HG02938 (cell line): Measurements from ENCODE around the gene NTSR2.

Experiments
- ATAC-seq: cut with Tn5 transposase; IDR thresholded peaks from one replicate; pipeline ENCODE4 v1.9.1; 2021; ENCODE audit warnings: mild to moderate bottlenecking, moderate library complexity; ENCODE audit not compliant: unreplicated experiment

The NTSR2 gene

GRCh38 chr2:11658208-11659114 is 11.5 kb downstream of the NTSR2 start:
- no peak for ATAC-seq

- no peak for ATAC-seq
These were observed 12.3 kb downstream of the NTSR2 start for GRCh38 chr2:11657646-11658045.

DNA sequence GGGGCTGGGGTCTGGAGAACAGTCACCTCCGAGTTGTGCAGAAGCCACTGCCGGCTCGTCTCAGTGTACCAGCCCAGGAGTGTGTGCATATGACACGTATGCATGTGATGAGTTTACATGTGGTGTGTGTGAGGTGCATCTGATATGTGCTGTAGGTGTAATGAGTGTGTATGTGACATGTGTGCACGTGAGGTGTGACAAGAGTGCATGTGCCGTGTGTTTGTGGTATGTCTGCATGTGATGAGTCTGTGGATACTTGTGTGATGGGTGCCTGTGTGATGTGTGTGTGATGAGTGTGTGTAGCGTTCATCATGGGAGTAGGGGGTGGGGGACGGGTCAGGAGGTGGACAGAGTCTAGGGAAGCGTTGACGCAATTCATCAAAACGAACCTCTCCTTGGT is 12.8 kb downstream of the NTSR2 start:
- no peak for ATAC-seq

DNA sequence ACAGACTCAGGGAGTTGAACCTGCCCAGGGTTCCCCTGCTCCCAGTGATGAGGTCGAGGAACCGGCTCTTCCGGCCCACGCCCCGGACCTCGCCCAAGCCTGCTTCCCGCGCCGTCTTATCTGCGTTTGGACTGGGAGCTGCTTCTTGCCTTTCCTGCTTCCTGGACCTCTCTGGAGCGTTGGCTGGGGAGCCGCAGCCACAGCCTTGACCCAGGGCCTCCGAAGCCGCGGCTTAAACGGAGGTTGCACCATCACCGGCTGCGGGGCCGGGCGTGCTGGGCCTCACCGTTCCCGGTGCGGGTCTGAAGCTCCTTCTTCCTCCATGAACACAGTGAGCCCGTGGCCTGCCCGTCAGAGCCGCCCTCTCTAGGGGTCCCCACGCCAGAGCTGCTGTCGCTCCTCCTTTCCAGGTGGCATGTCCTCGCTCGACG is 13.3 kb downstream of the NTSR2 start:
- ATAC-seq = no peak

DNA sequence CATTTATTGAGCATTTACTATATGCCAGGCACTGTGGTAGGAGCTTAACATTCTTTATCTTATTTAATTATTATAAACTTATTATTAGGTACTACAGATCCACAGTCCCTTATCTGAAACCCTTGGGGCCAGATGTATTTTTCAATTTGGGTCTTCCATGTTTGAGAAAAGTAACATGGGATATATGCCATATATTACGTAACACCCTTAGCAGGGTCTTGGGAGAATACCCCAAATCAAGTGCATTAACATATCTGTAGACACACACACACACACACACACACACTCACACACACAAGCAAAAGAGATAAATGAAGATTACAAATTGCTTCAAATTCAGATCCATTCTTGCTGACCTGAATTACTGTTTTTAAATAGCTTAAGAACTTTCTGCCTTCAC is 13.7 kb downstream of the NTSR2 start:
- ATAC-seq = no peak

- no peak for ATAC-seq
These were observed 14.5 kb downstream of the NTSR2 start for GRCh38 chr2:11655495-11655894.

DNA sequence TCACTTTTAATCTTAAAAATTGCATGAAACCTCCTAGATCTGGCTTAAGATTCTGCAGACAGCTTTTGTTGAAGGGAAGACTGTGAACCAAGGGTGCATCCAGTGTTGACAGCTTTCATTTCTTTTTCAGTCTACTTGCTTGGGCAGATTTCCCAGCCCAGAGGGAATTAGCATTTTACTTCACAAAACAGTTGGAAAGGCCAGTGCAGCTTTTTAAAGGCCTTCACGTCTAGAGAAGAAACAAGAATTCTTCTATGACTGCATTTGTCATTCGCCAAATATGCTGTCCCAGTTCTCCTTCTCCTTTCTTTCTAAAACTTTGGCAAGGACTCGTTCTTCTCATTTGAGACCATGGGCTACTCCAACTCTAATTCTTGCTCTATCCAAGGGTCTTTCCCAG is 17.4 kb downstream of the NTSR2 start:
- no peak for ATAC-seq

- no peak for ATAC-seq
These were observed 18.0 kb downstream of the NTSR2 start for GRCh38 chr2:11651856-11652548.

- ATAC-seq = no peak
These were observed 20.9 kb downstream of the NTSR2 start for GRCh38 chr2:11649093-11649492.

- ATAC-seq = no peak
These were observed 22.0 kb downstream of the NTSR2 start for GRCh38 chr2:11647834-11648600.

GRCh38 chr2:11646530-11646929 is 23.5 kb downstream of the NTSR2 start:
- ATAC-seq = no peak

DNA sequence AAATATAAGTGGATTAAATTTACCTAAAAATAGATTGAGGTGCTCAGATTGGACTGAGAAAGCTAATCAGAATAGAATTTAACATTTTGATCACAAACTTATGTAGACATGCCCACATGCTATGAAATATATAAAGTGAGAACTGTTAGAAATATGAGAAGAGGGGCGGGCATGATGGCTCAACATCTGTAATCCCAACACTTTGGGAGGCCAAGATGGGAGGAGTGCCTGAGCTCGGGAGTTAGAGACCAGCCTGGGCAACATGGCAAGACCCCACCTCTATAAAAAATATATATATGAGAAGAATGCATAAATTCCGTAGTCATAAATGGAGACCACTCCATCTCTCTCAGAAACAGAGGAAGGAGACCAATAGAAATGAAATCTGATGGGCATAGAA is 25.7 kb downstream of the NTSR2 start:
- no peak for ATAC-seq

DNA sequence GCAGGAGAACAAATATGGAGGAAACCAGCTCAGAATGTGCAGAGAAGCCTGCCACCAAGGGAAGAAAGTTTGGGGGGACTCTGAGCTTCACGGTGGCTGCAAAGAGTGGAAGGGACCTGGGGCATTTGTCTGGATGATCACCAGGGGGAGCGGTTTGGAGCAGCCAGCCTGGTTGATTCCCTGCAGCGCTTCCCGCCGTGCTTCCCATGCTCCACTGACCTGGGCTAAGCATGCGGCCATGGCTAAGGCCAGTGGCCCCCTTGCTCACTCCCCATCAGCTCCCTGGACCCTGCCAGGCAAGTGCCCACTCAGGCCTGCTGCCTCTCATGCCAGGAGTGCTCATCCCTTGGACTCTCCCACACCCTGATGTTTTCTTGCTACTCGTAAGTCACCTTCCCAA is 27.0 kb downstream of the NTSR2 start:
- ATAC-seq = no peak

GRCh38 chr2:11640132-11640531 is 29.9 kb downstream of the NTSR2 start:
- no peak for ATAC-seq

GRCh38 chr2:11639503-11639902 is 30.5 kb downstream of the NTSR2 start:
- no peak for ATAC-seq

GRCh38 chr2:11637546-11637945 is 32.4 kb downstream of the NTSR2 start:
- ATAC-seq = no peak

DNA sequence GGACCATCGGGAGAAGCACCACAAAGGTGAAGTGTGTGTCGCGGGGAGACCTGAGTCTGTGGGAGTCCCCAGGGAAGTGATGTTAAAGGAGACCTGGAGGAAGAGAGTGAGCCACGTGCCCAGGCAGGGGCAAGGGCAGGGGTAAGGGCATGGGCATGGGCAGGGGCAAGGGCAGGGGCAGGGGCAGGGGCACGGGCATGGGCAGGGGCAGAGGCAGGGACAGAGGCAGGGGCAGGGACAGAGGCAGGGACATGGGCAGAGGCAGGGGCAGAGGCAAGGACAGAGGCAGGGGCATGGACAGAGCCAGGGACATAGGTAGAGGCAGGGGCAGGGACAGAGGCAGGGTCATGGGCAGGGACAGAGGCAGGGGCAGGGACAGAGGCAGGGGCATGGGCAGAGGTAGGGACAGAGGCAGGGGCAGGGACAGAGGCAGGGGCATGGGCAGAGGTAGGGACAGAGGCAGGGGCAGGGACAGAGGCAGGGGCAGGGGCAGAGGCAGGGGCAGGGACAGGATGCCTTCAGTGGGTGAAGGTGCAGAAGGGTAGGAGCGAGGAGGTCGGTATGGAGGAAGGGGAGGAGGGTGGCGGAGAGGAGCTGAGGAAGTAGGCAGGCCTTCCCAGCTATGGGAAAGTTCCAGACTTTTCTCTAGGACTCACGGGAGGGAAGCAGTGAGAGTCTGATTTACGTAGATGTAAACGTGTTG is 33.3 kb downstream of the NTSR2 start:
- no peak for ATAC-seq

DNA sequence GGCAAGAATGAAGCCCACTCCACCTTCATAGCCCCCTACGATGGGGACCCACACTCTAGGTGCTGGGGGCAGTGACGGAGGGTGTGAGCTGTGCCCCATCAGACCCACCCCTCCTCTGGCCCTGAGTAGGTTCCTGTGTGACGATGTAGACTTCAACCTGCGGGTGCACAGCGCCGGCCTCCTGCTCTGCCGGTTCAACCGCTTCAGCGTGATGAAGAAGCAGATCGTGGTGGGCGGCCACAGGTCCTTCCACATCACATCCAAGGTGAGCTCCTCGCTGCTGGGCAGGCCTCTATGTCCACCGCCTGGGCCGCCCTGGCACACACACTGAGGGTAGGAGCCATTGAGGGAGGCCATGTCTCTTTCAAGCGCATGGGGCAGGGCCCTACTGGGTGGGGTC is 34.9 kb downstream of the NTSR2 start:
- ATAC-seq = no peak

DNA sequence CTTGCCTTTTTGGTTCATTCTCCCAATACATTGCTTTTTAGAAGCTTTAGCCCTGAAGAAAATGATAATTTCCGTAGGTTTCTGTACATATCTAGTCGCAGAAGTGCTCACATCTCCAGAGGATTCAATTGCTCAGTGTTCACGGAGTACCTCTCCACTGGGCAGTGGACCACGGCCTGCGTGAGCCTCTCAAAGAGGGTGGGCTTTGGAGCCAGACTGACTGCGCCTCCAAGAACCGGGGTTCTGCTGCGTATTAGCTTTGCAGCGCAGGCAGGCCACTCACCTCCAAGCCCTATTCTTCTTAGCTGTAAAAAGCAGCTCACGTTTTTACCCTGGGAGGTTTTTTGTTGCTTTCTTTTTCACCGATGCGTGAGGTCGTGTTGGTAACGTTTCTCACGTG is 35.4 kb downstream of the NTSR2 start:
- no peak for ATAC-seq

- no peak for ATAC-seq
These were observed 36.0 kb downstream of the NTSR2 start for GRCh38 chr2:11633923-11634478.

GRCh38 chr2:11631462-11631861 is 38.5 kb downstream of the NTSR2 start:
- ATAC-seq = no peak
